Sigmoid colon (tissue), 4 donors: Measurements from ENCODE around the gene ZIC2.

Experiments used
- POLR2A ChIP-seq, 2 donors: fragments of 450-650 bp; IDR thresholded peaks; one replicate each; pipeline ENCODE4 v1.6.1; 2016; ENCODE audit warnings: antibody characterized with exemption in 2 of 2, mild to moderate bottlenecking in 2 of 2, moderate library complexity in 2 of 2
- POLR2AphosphoS5 ChIP-seq, 4 donors: sonication (generic); formaldehyde crosslinking; IDR thresholded peaks; one replicate each; pipeline ENCODE4 v1.6.1; 2017; ENCODE audit warnings: antibody characterized with exemption in 4 of 4
- TF ChIP-seq, protein P1 (sequence below), 4 experiments: fragments of 450-650 bp in 3 of 4; fragments of 200-600 bp in 1 of 4; IDR thresholded peaks; one replicate each; pipeline ENCODE4 v1.5.1; 2016 to 2019; ENCODE audit warnings: antibody characterized with exemption in 4 of 4, mild to moderate bottlenecking in 3 of 4, moderate library complexity in 2 of 4

GRCh38 chr13:99977912-99978798 is 3.4 kb upstream of the ZIC2 start:
- TF ChIP-seq POLR2A (IDR thresholded peaks at IDR 0.05) (no peak), POLR2AphosphoS5 (IDR thresholded peaks at IDR 0.05) (no peak)
- TF ChIP-seq, protein P1, sequence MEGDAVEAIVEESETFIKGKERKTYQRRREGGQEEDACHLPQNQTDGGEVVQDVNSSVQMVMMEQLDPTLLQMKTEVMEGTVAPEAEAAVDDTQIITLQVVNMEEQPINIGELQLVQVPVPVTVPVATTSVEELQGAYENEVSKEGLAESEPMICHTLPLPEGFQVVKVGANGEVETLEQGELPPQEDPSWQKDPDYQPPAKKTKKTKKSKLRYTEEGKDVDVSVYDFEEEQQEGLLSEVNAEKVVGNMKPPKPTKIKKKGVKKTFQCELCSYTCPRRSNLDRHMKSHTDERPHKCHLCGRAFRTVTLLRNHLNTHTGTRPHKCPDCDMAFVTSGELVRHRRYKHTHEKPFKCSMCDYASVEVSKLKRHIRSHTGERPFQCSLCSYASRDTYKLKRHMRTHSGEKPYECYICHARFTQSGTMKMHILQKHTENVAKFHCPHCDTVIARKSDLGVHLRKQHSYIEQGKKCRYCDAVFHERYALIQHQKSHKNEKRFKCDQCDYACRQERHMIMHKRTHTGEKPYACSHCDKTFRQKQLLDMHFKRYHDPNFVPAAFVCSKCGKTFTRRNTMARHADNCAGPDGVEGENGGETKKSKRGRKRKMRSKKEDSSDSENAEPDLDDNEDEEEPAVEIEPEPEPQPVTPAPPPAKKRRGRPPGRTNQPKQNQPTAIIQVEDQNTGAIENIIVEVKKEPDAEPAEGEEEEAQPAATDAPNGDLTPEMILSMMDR (IDR thresholded peaks at IDR 0.05) = no peak
